HepG2 (cell line): ENCODE measurements around the gene KANK3. TPM values are rescaled to one million over a fixed set of nuclear protein-coding genes. Genes with fewer than 3 reads are reported as not detected.
A peak's percentile ranks its signal among the peaks of the same experiment; 100 is the strongest.

Experiments
- CCAR2 ChIP-seq: fragments of 200-400 bp; formaldehyde crosslinking; optimal IDR thresholded peaks from 2 replicates; pipeline ENCODE3; 2018; ENCODE audit warnings: low read depth, mild to moderate bottlenecking, low read length, moderate library complexity
- CREB1 ChIP-seq, 2 experiments: fragments of 450-650 bp in 1 of 2; IDR thresholded peaks; 2 replicates each; pipeline ENCODE4 v1.6.1; 2016 to 2017; ENCODE audit warnings: control low read depth in 1 of 2, mild to moderate bottlenecking in 1 of 2, missing compliant biosample characterization in 1 of 2, missing genetic modification characterization in 1 of 2
- ETV5 ChIP-seq: IDR thresholded peaks from 2 replicates; pipeline ENCODE4 v1.6.1; 2018; ENCODE audit warnings: missing biosample characterization, missing genetic modification reagents, inconsistent platforms, borderline replicate concordance
- HOXA3 ChIP-seq: sonication (generic); formaldehyde crosslinking; IDR thresholded peaks from 2 replicates; pipeline ENCODE4 v1.5.0; 2020; ENCODE audit warnings: missing genetic modification reagents
- KDM5B ChIP-seq: sonication (generic); formaldehyde crosslinking; IDR thresholded peaks from 2 replicates; pipeline ENCODE4 v1.4.0; 2020; ENCODE audit warnings: missing genetic modification reagents, mild to moderate bottlenecking, borderline replicate concordance
- NFYB ChIP-seq: sonication (generic); formaldehyde crosslinking; IDR thresholded peaks from 2 replicates; pipeline ENCODE4 v1.4.0; 2020; ENCODE audit warnings: missing genetic modification reagents
- NR2F6 ChIP-seq, 2 experiments: IDR thresholded peaks; 2 replicates each; pipeline ENCODE4 v1.6.1; 2016; ENCODE audit warnings: antibody characterized with exemption in 1 of 2, mild to moderate bottlenecking in 1 of 2
- RELA ChIP-seq: sonication (generic); formaldehyde crosslinking; IDR thresholded peaks from 2 replicates; pipeline ENCODE4 v1.4.0; 2020; ENCODE audit warnings: missing genetic modification reagents
- SAP130 ChIP-seq: IDR thresholded peaks from 2 replicates; pipeline ENCODE4 v1.6.1; 2016; ENCODE audit warnings: low read depth
- SP2 ChIP-seq: sonication (generic); formaldehyde crosslinking; IDR thresholded peaks from 2 replicates; pipeline ENCODE4 v1.5.1; 2020; ENCODE audit warnings: mild to moderate bottlenecking, missing genetic modification reagents
- THYN1 ChIP-seq: sonication (generic); formaldehyde crosslinking; IDR thresholded peaks from 2 replicates; pipeline ENCODE4 v1.8.1; 2023; ENCODE audit warnings: low read depth, mild to moderate bottlenecking, moderate library complexity, missing genetic modification reagents, borderline replicate concordance
- ZMAT3 ChIP-seq: sonication (generic); formaldehyde crosslinking; conservative IDR thresholded peaks from 2 replicates; pipeline ENCODE4 v1.7.0; 2021; ENCODE audit warnings: missing genetic modification reagents
- ZMYM2 ChIP-seq: sonication (generic); formaldehyde crosslinking; IDR thresholded peaks from 2 replicates; pipeline ENCODE4 v1.8.0; 2022; ENCODE audit warnings: mild to moderate bottlenecking, missing genetic modification reagents
- ZMYM4 ChIP-seq: sonication (generic); formaldehyde crosslinking; IDR thresholded peaks from 2 replicates; pipeline ENCODE4 v1.8.1; 2023; ENCODE audit warnings: mild to moderate bottlenecking, missing genetic modification reagents
- ZNF160 ChIP-seq: sonication (generic); formaldehyde crosslinking; IDR thresholded peaks from 2 replicates; pipeline ENCODE4 v1.8.0; 2022; ENCODE audit warnings: mild to moderate bottlenecking, inconsistent platforms, missing genetic modification reagents
- ZNF235 ChIP-seq: sonication (generic); formaldehyde crosslinking; IDR thresholded peaks from 2 replicates; pipeline ENCODE4 v1.8.1; 2023; ENCODE audit warnings: mild to moderate bottlenecking, missing genetic modification reagents, borderline replicate concordance
- ZNF674 ChIP-seq: sonication (generic); formaldehyde crosslinking; IDR thresholded peaks from 2 replicates; pipeline ENCODE4 v1.5.0; 2020; ENCODE audit warnings: low read depth, mild to moderate bottlenecking, missing genetic modification reagents
- ZNF766 ChIP-seq: sonication (generic); formaldehyde crosslinking; IDR thresholded peaks from 2 replicates; pipeline ENCODE4 v1.5.0; 2020; ENCODE audit warnings: missing genetic modification reagents, borderline replicate concordance
- polyA plus RNA-seq, 8 experiments: library from polyadenylated mRNA; depleted of rRNA in 3 of 8; stranded (reverse) in 7 of 8; unstranded in 1 of 8; fragments of >200 nt; fragmentation: Illumina TruSeq in 4 of 8; extraction: Trizol in 4 of 8; gene quantifications; 2 replicates each; pipeline versions ENCODE4 v1.2.1 to v1.2.3, GENCODE V29; 2011 to 2016; ENCODE audit warnings: low read depth in 4 of 8, missing spikeins in 1 of 8, mixed read lengths in 1 of 8; ENCODE audit not compliant: insufficient read depth in 1 of 8
- total RNA-seq, 5 experiments: library from RNA; depleted of rRNA; stranded (reverse); fragments of >200 nt; fragmentation: Illumina TruSeq; extraction: Trizol; gene quantifications; 2 replicates each; pipeline ENCODE4 v1.2.3, GENCODE V29; 2016; ENCODE audit warnings: low read depth in 1 of 5
- TF ChIP-seq, protein P1 (sequence below): sonication (generic); formaldehyde crosslinking; IDR thresholded peaks from 2 replicates; pipeline ENCODE4 v1.8.1; 2023; ENCODE audit warnings: missing genetic modification reagents, inconsistent platforms, borderline replicate concordance
- TF ChIP-seq, protein P2 (sequence below): IDR thresholded peaks from 2 replicates; pipeline ENCODE4 v1.6.1; 2016; ENCODE audit warnings: control low read depth
- TF ChIP-seq, protein P3 (sequence below): sonication (generic); formaldehyde crosslinking; IDR thresholded peaks from 2 replicates; pipeline ENCODE4 v1.4.0; 2020; ENCODE audit warnings: mild to moderate bottlenecking, missing genetic modification reagents
- TF ChIP-seq, protein P4 (sequence below): sonication (generic); formaldehyde crosslinking; IDR thresholded peaks from 2 replicates; pipeline ENCODE4 v1.4.0; 2020; ENCODE audit warnings: missing genetic modification reagents
- TF ChIP-seq, protein P5 (sequence below): sonication (generic); formaldehyde crosslinking; IDR thresholded peaks from 2 replicates; pipeline ENCODE4 v1.4.0; 2020; ENCODE audit warnings: missing genetic modification reagents

KANK3 gene
- total and polyA plus RNA-seq, 2 of the 13 experiments (the other 11 are each of a cell fraction or from before 2014, with no cell fraction given): 0.15 to 0.20 TPM

DNA sequence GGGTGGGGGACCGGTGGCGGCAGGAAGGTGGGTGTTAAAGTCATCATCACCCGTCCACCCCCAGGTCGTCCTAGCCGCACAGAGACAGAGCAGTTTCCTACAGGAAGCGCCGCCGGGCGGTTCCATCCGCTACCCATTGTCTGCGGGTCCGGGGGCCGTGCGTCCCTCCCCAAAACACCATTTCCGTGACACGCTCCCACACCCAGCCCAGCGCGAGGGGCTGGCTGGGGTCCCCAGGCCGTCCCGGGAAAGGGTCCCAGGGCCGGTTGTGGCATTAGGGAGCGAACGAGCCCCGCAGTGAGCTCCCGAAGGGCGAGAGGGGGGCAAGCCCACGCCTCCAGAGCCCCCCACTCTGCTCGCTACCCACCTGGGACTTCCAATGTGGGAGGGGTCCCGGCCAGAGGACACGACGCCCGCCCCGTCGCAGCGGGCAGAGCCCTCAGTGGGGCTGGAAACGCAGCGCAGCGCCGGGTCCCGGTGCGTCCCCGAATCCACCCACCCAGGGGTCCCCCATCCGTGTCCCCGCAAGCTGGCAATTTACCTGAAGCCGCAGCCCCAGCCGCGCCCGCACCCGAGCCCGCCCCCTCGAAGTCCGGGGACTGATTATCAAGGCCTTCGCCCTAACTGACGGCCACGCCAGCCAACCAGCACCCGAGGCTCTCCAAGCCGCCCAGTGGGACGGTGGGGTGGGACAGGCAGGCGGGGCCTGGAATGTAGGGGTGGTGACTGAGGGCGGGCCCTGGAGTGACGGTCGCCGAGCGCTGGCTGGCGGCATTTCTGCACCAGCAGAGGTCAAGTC is at the start of gene KANK3 (continued):
- TF ChIP-seq NFYB (CRISPR knock-in tag): peak; percentile 97
- TF ChIP-seq RELA (CRISPR knock-in tag): no peak
- no peak for TF ChIP-seq NR2F6 (IDR thresholded peaks at IDR 0.05)
- TF ChIP-seq NR2F6 (CRISPR knock-in tag; IDR thresholded peaks at IDR 0.05): peak; percentile 27; the same call in 1 of the 2 replicates
- TF ChIP-seq, protein P1, sequence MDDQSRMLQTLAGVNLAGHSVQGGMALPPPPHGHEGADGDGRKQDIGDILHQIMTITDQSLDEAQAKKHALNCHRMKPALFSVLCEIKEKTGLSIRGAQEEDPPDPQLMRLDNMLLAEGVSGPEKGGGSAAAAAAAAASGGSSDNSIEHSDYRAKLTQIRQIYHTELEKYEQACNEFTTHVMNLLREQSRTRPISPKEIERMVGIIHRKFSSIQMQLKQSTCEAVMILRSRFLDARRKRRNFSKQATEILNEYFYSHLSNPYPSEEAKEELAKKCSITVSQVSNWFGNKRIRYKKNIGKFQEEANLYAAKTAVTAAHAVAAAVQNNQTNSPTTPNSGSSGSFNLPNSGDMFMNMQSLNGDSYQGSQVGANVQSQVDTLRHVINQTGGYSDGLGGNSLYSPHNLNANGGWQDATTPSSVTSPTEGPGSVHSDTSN: peak; percentile 86; the same call in 1 of the 2 replicates
- no peak for TF ChIP-seq ZNF160 (CRISPR knock-in tag)
- TF ChIP-seq, protein P2, sequence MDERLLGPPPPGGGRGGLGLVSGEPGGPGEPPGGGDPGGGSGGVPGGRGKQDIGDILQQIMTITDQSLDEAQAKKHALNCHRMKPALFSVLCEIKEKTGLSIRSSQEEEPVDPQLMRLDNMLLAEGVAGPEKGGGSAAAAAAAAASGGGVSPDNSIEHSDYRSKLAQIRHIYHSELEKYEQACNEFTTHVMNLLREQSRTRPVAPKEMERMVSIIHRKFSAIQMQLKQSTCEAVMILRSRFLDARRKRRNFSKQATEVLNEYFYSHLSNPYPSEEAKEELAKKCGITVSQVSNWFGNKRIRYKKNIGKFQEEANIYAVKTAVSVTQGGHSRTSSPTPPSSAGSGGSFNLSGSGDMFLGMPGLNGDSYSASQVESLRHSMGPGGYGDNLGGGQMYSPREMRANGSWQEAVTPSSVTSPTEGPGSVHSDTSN (CRISPR knock-in tag): peak; percentile 96
- TF ChIP-seq ETV5 (CRISPR knock-in tag): no peak
- no peak for TF ChIP-seq ZNF674
- no peak for TF ChIP-seq THYN1 (CRISPR knock-in tag)
- TF ChIP-seq, protein P3, sequence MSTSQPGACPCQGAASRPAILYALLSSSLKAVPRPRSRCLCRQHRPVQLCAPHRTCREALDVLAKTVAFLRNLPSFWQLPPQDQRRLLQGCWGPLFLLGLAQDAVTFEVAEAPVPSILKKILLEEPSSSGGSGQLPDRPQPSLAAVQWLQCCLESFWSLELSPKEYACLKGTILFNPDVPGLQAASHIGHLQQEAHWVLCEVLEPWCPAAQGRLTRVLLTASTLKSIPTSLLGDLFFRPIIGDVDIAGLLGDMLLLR (CRISPR knock-in tag): no peak
- TF ChIP-seq, protein P4, sequence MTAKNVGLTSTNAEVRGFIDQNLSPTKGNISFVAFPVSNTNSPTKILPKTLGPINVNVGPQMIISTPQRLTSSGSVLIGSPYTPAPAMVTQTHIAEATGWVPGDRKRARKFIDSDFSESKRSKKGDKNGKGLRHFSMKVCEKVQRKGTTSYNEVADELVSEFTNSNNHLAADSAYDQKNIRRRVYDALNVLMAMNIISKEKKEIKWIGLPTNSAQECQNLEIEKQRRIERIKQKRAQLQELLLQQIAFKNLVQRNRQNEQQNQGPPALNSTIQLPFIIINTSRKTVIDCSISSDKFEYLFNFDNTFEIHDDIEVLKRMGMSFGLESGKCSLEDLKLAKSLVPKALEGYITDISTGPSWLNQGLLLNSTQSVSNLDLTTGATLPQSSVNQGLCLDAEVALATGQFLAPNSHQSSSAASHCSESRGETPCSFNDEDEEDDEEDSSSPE (CRISPR knock-in tag): 0 out of 2 replicates have a peak, but pooled peaks have one; percentile 28
- TF ChIP-seq ZNF766 (CRISPR knock-in tag): no peak
- TF ChIP-seq SP2: peak; percentile 98
- 0 out of 2 replicates have a peak, but pooled peaks have one; percentile 54 for TF ChIP-seq ZMYM2 (CRISPR knock-in tag)
- no peak for TF ChIP-seq CCAR2
- TF ChIP-seq CREB1 (IDR thresholded peaks at IDR 0.05): peak; percentile 53; the same call in 1 of the 2 replicates
- no peak for TF ChIP-seq CREB1 (CRISPR knock-in tag; IDR thresholded peaks at IDR 0.05)
- peak; percentile 42; the same call in 1 of the 2 replicates for TF ChIP-seq KDM5B
- TF ChIP-seq ZNF235 (CRISPR knock-in tag): 0 out of 2 replicates have a peak, but pooled peaks have one; percentile 39
- TF ChIP-seq ZMAT3 (CRISPR knock-in tag): peak; percentile 41; the same call in 1 of the 2 replicates
- peak; percentile 20; the same call in 1 of the 2 replicates for TF ChIP-seq ZMYM4 (CRISPR knock-in tag)
- peak; percentile 37; the same call in 1 of the 2 replicates for TF ChIP-seq HOXA3 (CRISPR knock-in tag)
- TF ChIP-seq, protein P5, sequence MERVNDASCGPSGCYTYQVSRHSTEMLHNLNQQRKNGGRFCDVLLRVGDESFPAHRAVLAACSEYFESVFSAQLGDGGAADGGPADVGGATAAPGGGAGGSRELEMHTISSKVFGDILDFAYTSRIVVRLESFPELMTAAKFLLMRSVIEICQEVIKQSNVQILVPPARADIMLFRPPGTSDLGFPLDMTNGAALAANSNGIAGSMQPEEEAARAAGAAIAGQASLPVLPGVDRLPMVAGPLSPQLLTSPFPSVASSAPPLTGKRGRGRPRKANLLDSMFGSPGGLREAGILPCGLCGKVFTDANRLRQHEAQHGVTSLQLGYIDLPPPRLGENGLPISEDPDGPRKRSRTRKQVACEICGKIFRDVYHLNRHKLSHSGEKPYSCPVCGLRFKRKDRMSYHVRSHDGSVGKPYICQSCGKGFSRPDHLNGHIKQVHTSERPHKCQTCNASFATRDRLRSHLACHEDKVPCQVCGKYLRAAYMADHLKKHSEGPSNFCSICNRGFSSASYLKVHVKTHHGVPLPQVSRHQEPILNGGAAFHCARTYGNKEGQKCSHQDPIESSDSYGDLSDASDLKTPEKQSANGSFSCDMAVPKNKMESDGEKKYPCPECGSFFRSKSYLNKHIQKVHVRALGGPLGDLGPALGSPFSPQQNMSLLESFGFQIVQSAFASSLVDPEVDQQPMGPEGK (CRISPR knock-in tag): 0 out of 2 replicates have a peak, but pooled peaks have one; percentile 44
- TF ChIP-seq SAP130 (CRISPR knock-in tag): peak; percentile 45; the same call in 1 of the 2 replicates
